GM19193 (cell line): ENCODE results near the gene TM4SF4.

ENCODE experiments used
- POLR2A ChIP-seq: IDR thresholded peaks from 4 replicates; pipeline ENCODE4 v1.6.1; 2011; ENCODE audit not compliant: insufficient read depth, insufficient read length; ENCODE audit errors: extremely low read depth

Gene TM4SF4

GRCh38 chr3:149474250-149474817 is at the start of gene TM4SF4:
Gene TM4SF4 (plus strand): TSS chr3:149474697. CDS start chr3:149474878, 181 bp downstream.
- TF ChIP-seq POLR2A = no peak

GRCh38 chr3:149424918-149425317 is 49.6 kb upstream of the TM4SF4 start:
- TF ChIP-seq POLR2A = no peak

GRCh38 chr3:149426325-149426724 is 48.2 kb upstream of the TM4SF4 start:
- no peak for TF ChIP-seq POLR2A

- no peak for TF ChIP-seq POLR2A
These were observed 46.4 kb upstream of the TM4SF4 start for GRCh38 chr3:149428087-149428486.

GRCh38 chr3:149430216-149430615 is 44.3 kb upstream of the TM4SF4 start:
- TF ChIP-seq POLR2A = no peak

- TF ChIP-seq POLR2A = no peak
These were observed 42.3 kb upstream of the TM4SF4 start for GRCh38 chr3:149432149-149432548.

- TF ChIP-seq POLR2A = no peak
These were observed 38.3 kb upstream of the TM4SF4 start for GRCh38 chr3:149435996-149436885.

- TF ChIP-seq POLR2A = no peak
These were observed 37.2 kb upstream of the TM4SF4 start for GRCh38 chr3:149437286-149437685.

GRCh38 chr3:149437710-149438109 is 36.8 kb upstream of the TM4SF4 start:
- TF ChIP-seq POLR2A = no peak

GRCh38 chr3:149438981-149439380 is 35.5 kb upstream of the TM4SF4 start:
- TF ChIP-seq POLR2A = no peak

- TF ChIP-seq POLR2A = no peak
These were observed 32.9 kb upstream of the TM4SF4 start for GRCh38 chr3:149441642-149442041.

- TF ChIP-seq POLR2A = no peak
These were observed 32.5 kb upstream of the TM4SF4 start for GRCh38 chr3:149442043-149442442.

GRCh38 chr3:149442851-149443544 is 31.5 kb upstream of the TM4SF4 start:
- no peak for TF ChIP-seq POLR2A

- no peak for TF ChIP-seq POLR2A
These were observed 31.0 kb upstream of the TM4SF4 start for GRCh38 chr3:149443545-149443912.

GRCh38 chr3:149448331-149448831 is 26.1 kb upstream of the TM4SF4 start:
- TF ChIP-seq POLR2A = no peak
